ENCODE data around the gene MSI2.

Gene MSI2

DNA sequence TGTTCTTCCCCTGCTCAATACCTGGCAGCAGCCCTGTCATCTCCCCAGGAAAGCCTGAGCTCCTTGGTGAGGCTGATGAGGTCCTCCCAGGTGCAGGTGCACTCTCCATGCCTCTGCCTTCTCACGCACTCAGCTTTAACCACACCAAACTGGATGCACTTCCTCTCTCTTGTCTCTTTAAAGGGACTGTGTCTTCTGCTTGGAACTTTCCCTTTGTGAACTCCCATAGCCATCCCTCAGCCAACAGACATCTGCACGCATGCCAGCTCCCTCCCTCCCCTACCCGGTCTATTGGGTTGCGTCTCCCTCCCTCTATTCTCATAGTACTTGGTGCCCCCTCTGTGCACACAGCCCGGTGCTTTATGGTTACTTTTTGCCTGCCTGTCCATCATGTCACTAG is 231.2 kb downstream of the MSI2 start:
- H3K4me2 ChIP-seq (ENCODE audit: low read length) = no peak overlapping the region
- TF ChIP-seq EZH2phosphoT487 (IDR thresholded peaks at IDR 0.05; ENCODE audit: borderline replicate concordance, low read length) = no peak
- TF ChIP-seq, protein P1, sequence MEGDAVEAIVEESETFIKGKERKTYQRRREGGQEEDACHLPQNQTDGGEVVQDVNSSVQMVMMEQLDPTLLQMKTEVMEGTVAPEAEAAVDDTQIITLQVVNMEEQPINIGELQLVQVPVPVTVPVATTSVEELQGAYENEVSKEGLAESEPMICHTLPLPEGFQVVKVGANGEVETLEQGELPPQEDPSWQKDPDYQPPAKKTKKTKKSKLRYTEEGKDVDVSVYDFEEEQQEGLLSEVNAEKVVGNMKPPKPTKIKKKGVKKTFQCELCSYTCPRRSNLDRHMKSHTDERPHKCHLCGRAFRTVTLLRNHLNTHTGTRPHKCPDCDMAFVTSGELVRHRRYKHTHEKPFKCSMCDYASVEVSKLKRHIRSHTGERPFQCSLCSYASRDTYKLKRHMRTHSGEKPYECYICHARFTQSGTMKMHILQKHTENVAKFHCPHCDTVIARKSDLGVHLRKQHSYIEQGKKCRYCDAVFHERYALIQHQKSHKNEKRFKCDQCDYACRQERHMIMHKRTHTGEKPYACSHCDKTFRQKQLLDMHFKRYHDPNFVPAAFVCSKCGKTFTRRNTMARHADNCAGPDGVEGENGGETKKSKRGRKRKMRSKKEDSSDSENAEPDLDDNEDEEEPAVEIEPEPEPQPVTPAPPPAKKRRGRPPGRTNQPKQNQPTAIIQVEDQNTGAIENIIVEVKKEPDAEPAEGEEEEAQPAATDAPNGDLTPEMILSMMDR (IDR thresholded peaks at IDR 0.05; ENCODE audit: low read depth, low read length, poor library complexity, severe bottlenecking) = no peak

DNA sequence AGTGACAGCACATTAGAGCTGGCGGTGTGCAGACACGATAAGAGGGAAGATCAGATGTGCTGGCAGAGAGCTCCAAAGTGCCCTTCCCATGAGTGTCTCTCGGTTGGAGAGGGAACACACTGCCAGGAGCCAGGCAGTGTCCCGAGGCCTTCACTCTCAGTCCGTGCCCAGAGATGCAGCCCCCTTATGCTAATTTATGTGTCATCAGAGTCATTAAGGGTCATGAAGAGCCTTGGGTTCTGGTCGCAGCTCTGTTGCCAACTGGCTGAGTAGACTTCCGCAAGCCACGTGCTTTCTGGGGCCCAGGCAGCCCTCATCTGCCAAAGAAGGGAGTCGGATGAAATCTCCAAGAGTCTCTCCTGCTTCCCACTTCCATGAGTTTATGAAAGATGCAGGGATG is 232.5 kb downstream of the MSI2 start:
- Histone ChIP-seq H3K27ac (ENCODE audit: low read depth, low read length) (no peak overlapping the region), H3K9me3 (ENCODE audit: control insufficient read depth, insufficient read depth, low read length) (no peaks in the 10 kb centered on the region), H3K36me3 (ENCODE audit: control insufficient read depth, low read length) (no peaks in the 10 kb centered on the region; the same call in 1 of the 2 replicates), H3K27me3 (ENCODE audit: control insufficient read depth, low read length) (no peaks in the 10 kb centered on the region), H3K79me2 (ENCODE audit: control insufficient read depth, low read length) (peaks cover 46% of the 10 kb centered on the region), H3K4me3 (ENCODE audit: low read length) (no peak overlapping the region), H3K4me1 (ENCODE audit: control insufficient read depth, low read length) (peaks cover 48% of the 10 kb centered on the region), H4K20me1 (ENCODE audit: control insufficient read depth, insufficient read depth, low read depth, low read length) (no peaks in the 10 kb centered on the region), H3F3A (ENCODE audit: control insufficient read depth, insufficient read depth) (no peaks in the 10 kb centered on the region), H3K4me2 (ENCODE audit: low read length) (no peak overlapping the region), H3K9me2 (replicated peaks; ENCODE audit: control insufficient read depth, low read length) (no peaks in the 10 kb centered on the region)
- no peak for TF ChIP-seq EZH2phosphoT487 (IDR thresholded peaks at IDR 0.05; ENCODE audit: borderline replicate concordance, low read length)
- TF ChIP-seq, protein P1 (IDR thresholded peaks at IDR 0.05; ENCODE audit: low read depth, low read length, poor library complexity, severe bottlenecking) = no peak

More for the DNA sequence above, 231.2 kb downstream of the MSI2 start:
- H3K9me2 ChIP-seq (replicated peaks; ENCODE audit: control insufficient read depth, low read length) = no peaks in the 10 kb centered on the region
- H3K9me3 ChIP-seq (ENCODE audit: control insufficient read depth, insufficient read depth, low read length) = no peaks in the 10 kb centered on the region
- H4K20me1 ChIP-seq (ENCODE audit: control insufficient read depth, insufficient read depth, low read depth, low read length) = no peaks in the 10 kb centered on the region
- no peak overlapping the region for H3K4me3 ChIP-seq (ENCODE audit: low read length)
- no peaks in the 10 kb centered on the region for H3K27me3 ChIP-seq (ENCODE audit: control insufficient read depth, low read length)
- H3F3A ChIP-seq (ENCODE audit: control insufficient read depth, insufficient read depth) = no peaks in the 10 kb centered on the region
- H3K79me2 ChIP-seq (ENCODE audit: control insufficient read depth, low read length) = peaks cover 38% of the 10 kb centered on the region
- no peak overlapping the region for H3K27ac ChIP-seq (ENCODE audit: low read depth, low read length)
- H3K4me1 ChIP-seq (ENCODE audit: control insufficient read depth, low read length) = peaks cover 42% of the 10 kb centered on the region
- no peaks in the 10 kb centered on the region; the same call in 1 of the 2 replicates for H3K36me3 ChIP-seq (ENCODE audit: control insufficient read depth, low read length)

DNA sequence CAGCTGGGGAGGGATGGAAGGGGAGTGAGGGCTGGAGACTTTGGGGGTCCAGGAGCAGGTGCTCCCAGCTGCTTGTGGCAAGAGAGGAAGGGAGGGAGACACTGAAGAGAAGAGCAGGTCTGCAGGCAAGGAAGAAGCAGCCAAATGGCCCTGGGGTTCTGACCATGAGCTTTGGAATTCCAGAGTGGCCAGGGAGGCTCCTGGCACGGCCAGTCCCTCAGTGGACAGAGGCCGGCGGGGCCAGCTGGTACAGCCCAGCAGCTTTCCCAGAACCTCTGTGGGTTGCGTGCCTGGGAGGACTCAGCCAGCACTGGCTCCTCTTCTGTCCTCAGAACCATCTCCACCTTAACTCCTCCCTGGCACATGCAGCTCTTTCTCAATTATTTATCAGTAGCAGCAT is 233.0 kb downstream of the MSI2 start:
- no peaks in the 10 kb centered on the region; the same call in 1 of the 2 replicates for H3K36me3 ChIP-seq (ENCODE audit: control insufficient read depth, low read length)
- no peak for TF ChIP-seq EZH2phosphoT487 (IDR thresholded peaks at IDR 0.05; ENCODE audit: borderline replicate concordance, low read length)
- TF ChIP-seq, protein P1 (IDR thresholded peaks at IDR 0.05; ENCODE audit: low read depth, low read length, poor library complexity, severe bottlenecking) = no peak
- H3K27me3 ChIP-seq (ENCODE audit: control insufficient read depth, low read length) = no peaks in the 10 kb centered on the region

More for the DNA sequence above, 233.0 kb downstream of the MSI2 start:
- H3K9me3 ChIP-seq (ENCODE audit: control insufficient read depth, insufficient read depth, low read length) = no peaks in the 10 kb centered on the region
- no peak overlapping the region for H3K4me3 ChIP-seq (ENCODE audit: low read length)
- no peak overlapping the region for H3K27ac ChIP-seq (ENCODE audit: low read depth, low read length)
- no peaks in the 10 kb centered on the region for H3K9me2 ChIP-seq (replicated peaks; ENCODE audit: control insufficient read depth, low read length)
- H4K20me1 ChIP-seq (ENCODE audit: control insufficient read depth, insufficient read depth, low read depth, low read length) = no peaks in the 10 kb centered on the region; the same call in 1 of the 2 replicates
- H3K4me1 ChIP-seq (ENCODE audit: control insufficient read depth, low read length) = peaks cover 43% of the 10 kb centered on the region
- H3F3A ChIP-seq (ENCODE audit: control insufficient read depth, insufficient read depth) = no peaks in the 10 kb centered on the region
- H3K4me2 ChIP-seq (ENCODE audit: low read length) = no peak overlapping the region
- H3K79me2 ChIP-seq (ENCODE audit: control insufficient read depth, low read length) = peaks cover 45% of the 10 kb centered on the region

All from DOHH2 (cell line).